Smooth muscle cell (in vitro differentiated cells): ENCODE results near the gene PTDSS2. TPM values are rescaled to one million over a fixed set of nuclear protein-coding genes. Genes with fewer than 3 reads are reported as not detected.
"Not testable (repeated sequence)": the region's sequence is repeated elsewhere in the genome, so short reads cannot be mapped to it uniquely, and the experiment has no call there.

Experiments
- DNase-seq: peaks from one replicate; lab custom pipeline; 2025; ENCODE audit not compliant: unreplicated experiment; lab: John Stamatoyannopoulos, UW
- H2AFZ ChIP-seq: fragments of 200-600 bp; sonication (generic); 2 replicates; pipeline ENCODE4 v1.6.0; 2016; ENCODE audit warnings: antibody characterized with exemption, low read depth, mild to moderate bottlenecking
- H3F3A ChIP-seq: fragments of 200-600 bp; sonication (generic); 2 replicates; pipeline ENCODE4 v1.6.0; 2017; ENCODE audit warnings: antibody characterized with exemption, low read depth
- H3K27ac ChIP-seq: fragments of 200-600 bp; sonication (generic); 2 replicates; pipeline ENCODE4 v1.5.1; 2016; ENCODE audit warnings: low read depth, mild to moderate bottlenecking
- H3K27me3 ChIP-seq: fragments of 200-600 bp; sonication (generic); 2 replicates; pipeline ENCODE4 v1.6.1; 2016; ENCODE audit warnings: low read depth, mild to moderate bottlenecking
- H3K36me3 ChIP-seq: fragments of 200-600 bp; sonication (generic); 2 replicates; pipeline ENCODE4 v1.5.1; 2016; ENCODE audit warnings: low read depth
- H3K4me1 ChIP-seq: fragments of 200-600 bp; sonication (generic); 2 replicates; pipeline ENCODE4 v1.5.1; 2016; ENCODE audit warnings: low read depth
- H3K4me2 ChIP-seq: fragments of 200-600 bp; sonication (generic); 2 replicates; pipeline ENCODE4 v1.6.0; 2016; ENCODE audit warnings: mild to moderate bottlenecking
- H3K4me3 ChIP-seq: fragments of 200-600 bp; sonication (generic); 2 replicates; pipeline ENCODE4 v1.5.1; 2016; ENCODE audit warnings: mild to moderate bottlenecking
- H3K79me2 ChIP-seq: fragments of 200-600 bp; sonication (generic); 2 replicates; pipeline ENCODE4 v1.6.0; 2016; ENCODE audit warnings: low read depth, mild to moderate bottlenecking
- H3K9ac ChIP-seq: fragments of 200-600 bp; sonication (generic); 2 replicates; pipeline ENCODE4 v1.6.0; 2016; ENCODE audit warnings: low read depth
- H3K9me3 ChIP-seq: fragments of 200-600 bp; sonication (generic); replicated peaks from 2 replicates; pipeline ENCODE4 v1.5.1; 2016; ENCODE audit warnings: low read depth
- H4K20me1 ChIP-seq: fragments of 200-600 bp; sonication (generic); 2 replicates; pipeline ENCODE4 v1.6.0; 2016; ENCODE audit warnings: low read depth
- CTCF ChIP-seq: fragments of 200-600 bp; sonication (generic); IDR thresholded peaks from 2 replicates; pipeline ENCODE4 v1.5.1; 2017; ENCODE audit warnings: borderline replicate concordance, mild to moderate bottlenecking, antibody characterized with exemption; ENCODE audit not compliant: insufficient read depth, poor library complexity, severe bottlenecking
- WGBS: methylation state at CpG from one replicate; pipeline ENCODE4 v1.1.7; 2016; ENCODE audit warnings: low lambda C conversion rate; 5-methylcytosine and 5-hydroxymethylcytosine counted together
- polyA plus RNA-seq: library from polyadenylated mRNA; unstranded; fragments of >200 nt; fragmentation: Nextera tagmentation; extraction: Ambion mirVana; gene quantifications from 2 replicates; pipeline ENCODE4 v1.2.1, GENCODE V29; 2016
- total RNA-seq: library from RNA; depleted of rRNA; stranded (reverse); fragments of >200 nt; gene quantifications from 2 replicates; pipeline ENCODE4 v1.2.3, GENCODE V29; 2014

PTDSS2 gene
- total RNA-seq (15.2 and 20.7 TPM in 2 replicates), polyA plus RNA-seq (25.2 and 33.5 TPM in 2 replicates)

- peaks cover 48% of the 10 kb centered on the region for H3K79me2 ChIP-seq
- H3K27me3 ChIP-seq = no peaks in the 10 kb centered on the region
- peaks cover 6% of the 10 kb centered on the region for H3F3A ChIP-seq
- H4K20me1 ChIP-seq = peaks cover 21% of the 10 kb centered on the region
- no peaks in the 10 kb centered on the region for H3K36me3 ChIP-seq
- DNase-seq = peak; percentile 73
- H3K4me3 ChIP-seq = peak within 1 kb of the TSS; percentile 98
- 1% methylated on average over 89 of the region's 108 CpGs for WGBS
- TF ChIP-seq CTCF = no peak
- peak within 1 kb of the TSS; percentile 75 for H3K27ac ChIP-seq
- H3K9ac ChIP-seq = peak within 1 kb of the TSS; percentile 90
- peak within 1 kb of the TSS; percentile 91 for H2AFZ ChIP-seq
- H3K4me1 ChIP-seq = peaks cover 8% of the 10 kb centered on the region
- no peaks in the 10 kb centered on the region for H3K9me3 ChIP-seq
- peak within 1 kb of the TSS; percentile 99 for H3K4me2 ChIP-seq
Measured at GRCh38 chr11:449889-450808, at the start of gene PTDSS2. Gene PTDSS2 (plus strand): TSS chr11:450279. CDS start chr11:450456, 177 bp downstream.

- not testable (repeated sequence) for H3K79me2 ChIP-seq, H3F3A ChIP-seq, H3K9ac ChIP-seq, H3K27me3 ChIP-seq, H3K36me3 ChIP-seq, DNase-seq, H3K4me1 ChIP-seq, H3K4me3 ChIP-seq, H3K27ac ChIP-seq, H3K4me2 ChIP-seq, H2AFZ ChIP-seq, H3K9me3 ChIP-seq, H4K20me1 ChIP-seq
- no CpG with 5 or more reads among the region's 52 CpGs for WGBS
Measured at GRCh38 chr11:401196-401595, 48.9 kb upstream of the PTDSS2 start.

- WGBS = 96% methylated on average over 33 of the region's 55 CpGs
- no peak for TF ChIP-seq CTCF
Measured at GRCh38 chr11:403021-403760, 46.9 kb upstream of the PTDSS2 start.

GRCh38 chr11:403761-404431 lies 46.2 kb upstream of the PTDSS2 start:
- Histone ChIP-seq H3K4me2 (no peak overlapping the region), H3K27me3 (no peaks in the 10 kb centered on the region), H3K4me3 (no peak overlapping the region), H3K36me3 (no peaks in the 10 kb centered on the region), H2AFZ (no peak overlapping the region), H3K9me3 (no peaks in the 10 kb centered on the region), H3K9ac (no peak overlapping the region), H4K20me1 (no peaks in the 10 kb centered on the region), H3F3A (no peaks in the 10 kb centered on the region), H3K4me1 (no peaks in the 10 kb centered on the region), H3K79me2 (no peaks in the 10 kb centered on the region), H3K27ac (no peak overlapping the region)
- WGBS = 95% methylated on average over 27 of the region's 27 CpGs
- TF ChIP-seq CTCF = no peak
- no peak for DNase-seq

More at GRCh38 chr11:403021-403760, 46.9 kb upstream of the PTDSS2 start:
- no peaks in the 10 kb centered on the region for H3K79me2 ChIP-seq
- H3K4me3 ChIP-seq = no peak overlapping the region
- H3K9me3 ChIP-seq = no peaks in the 10 kb centered on the region
- H3K9ac ChIP-seq = no peak overlapping the region
- H4K20me1 ChIP-seq = no peaks in the 10 kb centered on the region
- H3F3A ChIP-seq = no peaks in the 10 kb centered on the region
- no peak for DNase-seq
- no peak overlapping the region for H3K27ac ChIP-seq
- H3K27me3 ChIP-seq = no peaks in the 10 kb centered on the region
- no peak overlapping the region for H2AFZ ChIP-seq
- H3K36me3 ChIP-seq = no peaks in the 10 kb centered on the region
- H3K4me2 ChIP-seq = no peak overlapping the region
- no peaks in the 10 kb centered on the region for H3K4me1 ChIP-seq
